Epidermal melanocyte (primary cell): Measurements from ENCODE around the gene MRPL49.
"Not testable (repeated sequence)": the region's sequence is repeated elsewhere in the genome, so short reads cannot be mapped to it uniquely, and the experiment has no call there.

Experiments
- DNase-seq: peaks from one replicate; pipeline ENCODE4 v3.0.0; 2011; ENCODE audit warnings: low spot score; ENCODE audit not compliant: insufficient read length

The MRPL49 gene

GRCh38 chr11:65165410-65166317 is 43.5 kb downstream of the MRPL49 start:
- no peak for DNase-seq

GRCh38 chr11:65166893-65167292 is 44.8 kb downstream of the MRPL49 start:
- no peak for DNase-seq

- DNase-seq = no peak
These were observed 45.5 kb downstream of the MRPL49 start for GRCh38 chr11:65167656-65168055.

GRCh38 chr11:65169164-65169641 is 47.1 kb downstream of the MRPL49 start:
- DNase-seq = no peak

GRCh38 chr11:65170058-65170534 is 48.0 kb downstream of the MRPL49 start, which contains the start of gene SPDYC:
Gene SPDYC, plus strand, starts transcription at chr11:65170233. Its CDS starts 1,125 bp downstream, at chr11:65171358.
- DNase-seq = no peak

- DNase-seq = no peak
These were observed 50.5 kb downstream of the MRPL49 start for GRCh38 chr11:65172600-65172999.

- DNase-seq = not testable (repeated sequence)
These were observed 52.5 kb downstream of the MRPL49 start for GRCh38 chr11:65174571-65175010.
